Adrenal gland (tissue), 5 donors: Measurements from ENCODE around the gene MLKL.

Source experiments
- CTCF ChIP-seq, 6 experiments: fragments of 450-650 bp in 4 of 6; fragments of 200-600 bp in 2 of 6; sonication (generic) in 1 of 6; IDR thresholded peaks; 1 replicate in 5 of 6; 2 replicates in 1 of 6; pipeline versions ENCODE4 v1.5.1 to v1.8.0; 2016 to 2021; ENCODE audit warnings: antibody characterized with exemption in 6 of 6, mild to moderate bottlenecking in 2 of 6, moderate library complexity in 1 of 6
- POLR2A ChIP-seq, 2 donors: fragments of 450-650 bp; IDR thresholded peaks; one replicate each; pipeline ENCODE4 v1.6.1; 2017; ENCODE audit warnings: antibody characterized with exemption in 2 of 2, mild to moderate bottlenecking in 2 of 2, moderate library complexity in 1 of 2
- donor health status: DM: no; HTN: no; CAD: no.

- TF ChIP-seq CTCF (IDR thresholded peaks at IDR 0.05) (no peak), POLR2A (IDR thresholded peaks at IDR 0.05) (no peak)
Measured at GRCh38 chr16:74745109-74745615, 44.5 kb upstream of the MLKL start.
